BLaER1 treated with 17β-estradiol and CSF1 and Interleukin-3, amounts not matched to agents 10 nM and 100 nM (cell line): ENCODE measurements around the gene RAET1G.
A peak's percentile ranks its signal among the peaks of the same experiment; 100 is the strongest.
"Not testable (repeated sequence)": the region's sequence is repeated elsewhere in the genome, so short reads cannot be mapped to it uniquely, and the experiment has no call there.

ENCODE experiments used
- H3K27ac ChIP-seq, 11 experiments: shearing (Covaris generic); formaldehyde crosslinking; 2 replicates each; pipeline ENCODE4 v1.8.1; 2022
- H3K27me3 ChIP-seq, 11 experiments: shearing (Covaris generic); formaldehyde crosslinking; 2 replicates each; pipeline ENCODE4 v1.8.1; 2022
- H3K36me3 ChIP-seq, 11 experiments: shearing (Covaris generic); formaldehyde crosslinking; 2 replicates each; pipeline ENCODE4 v1.8.1; 2022
- H3K4me1 ChIP-seq, 10 experiments: shearing (Covaris generic); formaldehyde crosslinking; 2 replicates each; pipeline ENCODE4 v1.8.1; 2022
- H3K4me2 ChIP-seq, 11 experiments: shearing (Covaris generic); formaldehyde crosslinking; 2 replicates each; pipeline ENCODE4 v1.8.1; 2022
- H3K4me3 ChIP-seq, 10 experiments: shearing (Covaris generic); formaldehyde crosslinking; 2 replicates each; pipeline ENCODE4 v1.8.1; 2022
- H3K9ac ChIP-seq, 11 experiments: shearing (Covaris generic); formaldehyde crosslinking; 2 replicates each; pipeline ENCODE4 v1.8.1; 2022
- H3K9me3 ChIP-seq, 11 experiments: shearing (Covaris generic); formaldehyde crosslinking; replicated peaks in 1 of 11; 2 replicates each; pipeline ENCODE4 v1.8.1; 2022
- H4K20me1 ChIP-seq, 11 experiments: shearing (Covaris generic); formaldehyde crosslinking; 2 replicates each; pipeline ENCODE4 v1.8.1; 2022
- Cebpa-rat ChIP-seq, 11 experiments: shearing (Covaris generic); IDR thresholded peaks; 2 replicates each; pipeline ENCODE4 v1.8.1; 2022

The RAET1G gene

DNA sequence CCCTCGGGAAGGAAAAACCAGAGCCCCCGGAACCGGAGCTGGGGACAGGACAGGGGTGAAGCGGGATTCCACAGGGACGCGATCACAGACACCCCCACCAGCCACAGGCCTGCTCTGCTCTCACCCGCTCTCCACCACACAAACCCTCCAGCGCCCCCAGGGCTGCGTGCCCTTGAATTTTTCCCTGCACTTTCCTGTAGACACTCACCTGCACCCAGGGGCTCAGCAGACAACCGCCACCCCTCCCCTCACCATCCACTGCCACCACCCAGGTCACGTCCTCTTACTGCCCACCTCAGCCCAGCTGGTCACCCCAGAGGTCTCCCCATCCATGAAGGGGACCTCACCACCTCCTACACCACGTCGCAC is 19.5 kb upstream of the RAET1G start:
- peaks cover 0 to 13% (median 0%) of the 10 kb centered on the region in 11 experiments; a peak in 6 of 22 replicates for H3K9me3 ChIP-seq
- peaks cover 56 to 72% (median 67%) of the 10 kb centered on the region in 11 experiments for H3K27me3 ChIP-seq
- H3K27ac ChIP-seq = no peak overlapping the region
- peak overlapping the region; percentile 50 to 73 (median 64) for H3K4me3 ChIP-seq
- no peaks in the 10 kb centered on the region for H3K36me3 ChIP-seq
- H3K4me2 ChIP-seq = peak overlapping the region; percentile 84 to 98 (median 93)
- peaks cover 0 to 40% (median 18%) of the 10 kb centered on the region in 11 experiments; a peak in 14 of 22 replicates for H4K20me1 ChIP-seq
- peak overlapping the region in 4 of 11 experiments; percentile 44 to 58 (median 54); a peak in 6 of 22 replicates for H3K9ac ChIP-seq
- TF ChIP-seq Cebpa-rat (IDR thresholded peaks at IDR 0.05) = no peak
- H3K4me1 ChIP-seq = peaks cover 17 to 28% (median 21%) of the 10 kb centered on the region in 10 experiments

DNA sequence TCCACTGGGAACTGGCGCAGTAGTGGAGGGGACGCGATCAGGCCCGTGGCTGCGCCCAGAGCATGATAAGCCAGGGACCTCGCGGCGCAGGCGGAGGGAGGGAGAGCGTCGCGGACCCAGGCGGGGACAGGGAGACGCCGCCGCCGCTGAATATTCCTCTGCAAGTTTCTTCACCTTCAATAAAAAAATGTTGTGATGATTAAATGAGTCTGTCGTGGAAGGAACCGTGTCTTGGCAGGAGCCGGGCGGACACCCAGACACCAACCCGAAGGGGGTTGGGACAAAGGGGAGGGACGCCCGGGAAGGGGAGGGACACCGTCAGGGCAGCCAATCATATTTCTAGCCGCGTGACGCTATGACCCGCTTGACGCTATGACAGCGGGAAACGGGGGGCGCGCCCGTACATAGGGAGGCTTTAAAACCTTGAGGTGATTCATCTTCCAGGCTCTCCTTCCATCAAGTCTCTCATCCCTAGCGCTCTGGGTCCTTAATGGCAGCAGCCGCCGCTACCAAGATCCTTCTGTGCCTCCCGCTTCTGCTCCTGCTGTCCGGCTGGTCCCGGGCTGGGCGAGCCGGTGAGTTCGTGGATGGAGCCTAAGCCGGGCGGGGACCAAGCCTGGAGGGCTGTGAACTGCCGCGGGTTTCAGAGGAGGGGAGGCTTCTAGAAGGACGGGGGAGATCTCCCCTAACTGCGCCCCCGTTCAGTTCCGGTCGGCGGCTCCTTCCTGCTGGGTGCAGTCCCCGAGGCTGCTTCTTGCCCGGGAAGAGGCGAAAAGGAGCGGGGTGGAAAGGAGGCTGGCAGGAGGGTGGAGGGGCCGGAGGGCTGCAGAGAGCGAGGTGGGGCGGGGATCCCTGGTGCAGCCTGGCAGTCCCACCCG is 18.9 kb upstream of the RAET1G start, which contains the start of gene ULBP2:
Gene ULBP2, plus strand, starts transcription at position 432 of the 878 bp plus-strand sequence. Its CDS starts 59 bp downstream, at position 491.
- TF ChIP-seq Cebpa-rat (IDR thresholded peaks at IDR 0.05) = no peak
- Histone ChIP-seq H3K27ac (no peak within 1 kb of the TSS), H3K9ac (peak within 1 kb of the TSS in 10 of 11 experiments; percentile 16 to 65 (median 52); a peak in 15 of 22 replicates), H3K9me3 (peaks cover 0 to 13% (median 0%) of the 10 kb centered on the region in 11 experiments; a peak in 6 of 22 replicates), H3K27me3 (peaks cover 63 to 77% (median 73%) of the 10 kb centered on the region in 11 experiments), H3K4me1 (peaks cover 17 to 28% (median 21%) of the 10 kb centered on the region in 10 experiments), H3K36me3 (no peaks in the 10 kb centered on the region), H4K20me1 (peaks cover 0 to 42% (median 18%) of the 10 kb centered on the region in 11 experiments; a peak in 14 of 22 replicates), H3K4me3 (peak within 1 kb of the TSS; percentile 50 to 73 (median 64)), H3K4me2 (peak within 1 kb of the TSS; percentile 84 to 98 (median 93))

DNA sequence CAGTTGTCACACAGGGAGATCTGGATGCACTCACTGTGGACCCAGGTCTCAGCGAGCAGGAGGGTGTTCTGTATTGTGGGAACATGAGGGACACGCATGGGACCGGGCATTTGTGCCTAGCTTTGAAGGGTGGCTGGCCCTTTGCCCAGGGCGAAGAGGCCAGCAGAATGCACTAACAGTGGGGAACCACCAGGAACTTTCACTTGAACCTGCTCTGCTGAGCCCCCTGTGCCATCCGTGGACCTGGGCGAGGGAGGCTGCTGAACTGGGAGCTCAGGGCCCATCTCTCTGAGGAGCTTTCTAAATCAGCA is 17.7 kb upstream of the RAET1G start:
- TF ChIP-seq Cebpa-rat (IDR thresholded peaks at IDR 0.05) = no peak
- H3K27me3 ChIP-seq = peaks cover 71 to 85% (median 85%) of the 10 kb centered on the region in 11 experiments
- H3K36me3 ChIP-seq = no peaks in the 10 kb centered on the region

DNA sequence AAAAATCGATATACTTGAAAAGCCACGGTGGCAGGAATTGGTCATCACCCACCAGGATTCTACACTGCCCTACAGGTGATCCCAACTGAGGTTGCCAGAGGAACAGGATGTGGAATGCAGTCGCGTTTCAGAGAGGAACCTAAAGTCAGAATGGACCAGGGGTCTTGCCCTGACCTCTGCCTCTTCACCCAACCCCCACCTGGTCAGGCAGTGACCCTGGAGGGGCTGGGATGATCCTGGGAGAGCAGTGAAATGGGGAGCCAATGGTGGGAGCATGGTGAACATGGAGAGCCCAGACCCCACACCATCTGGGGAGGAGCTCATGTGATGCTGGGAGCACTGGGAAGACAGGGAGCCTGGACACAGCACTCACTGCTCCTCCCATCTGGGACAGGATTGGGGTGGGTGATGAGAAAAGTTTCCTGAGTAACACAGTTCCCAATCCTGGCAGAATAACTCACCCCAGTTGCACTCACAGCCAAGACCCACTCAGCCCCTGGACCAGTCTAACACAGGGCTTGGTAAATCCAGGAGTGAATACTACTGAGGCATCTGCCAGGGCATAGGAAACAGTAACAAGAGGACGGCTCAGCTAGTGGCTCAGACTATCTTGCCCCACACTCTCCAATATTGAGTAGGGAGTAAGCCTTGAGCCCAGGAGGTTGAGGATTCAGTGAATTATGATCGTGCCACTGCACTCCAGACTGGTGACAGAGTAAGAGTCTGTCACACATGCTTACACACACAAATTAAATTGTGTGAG is 17.2 kb upstream of the RAET1G start:
- no peak overlapping the region for H3K4me2 ChIP-seq
- H4K20me1 ChIP-seq = peaks cover 0 to 51% (median 25%) of the 10 kb centered on the region in 11 experiments; a peak in 14 of 22 replicates
- peaks cover 17 to 28% (median 21%) of the 10 kb centered on the region in 10 experiments for H3K4me1 ChIP-seq
- no peak overlapping the region for H3K27ac ChIP-seq
- H3K9ac ChIP-seq = no peak overlapping the region
- peaks cover 0 to 13% (median 0%) of the 10 kb centered on the region in 11 experiments; a peak in 6 of 22 replicates for H3K9me3 ChIP-seq
- H3K27me3 ChIP-seq = peaks cover 76 to 90% (median 90%) of the 10 kb centered on the region in 11 experiments
- no peaks in the 10 kb centered on the region for H3K36me3 ChIP-seq
- TF ChIP-seq Cebpa-rat (IDR thresholded peaks at IDR 0.05) = no peak
- H3K4me3 ChIP-seq = 0 out of 20 replicates have a peak overlapping the region, but pooled peaks of 1 of the 10 experiments have one; percentile 50

More for the DNA sequence above, 17.7 kb upstream of the RAET1G start:
- H3K4me3 ChIP-seq = peak overlapping the region in 1 of 10 experiments; percentile 50; a peak in 1 of 20 replicates
- peaks cover 17 to 28% (median 21%) of the 10 kb centered on the region in 10 experiments for H3K4me1 ChIP-seq
- H3K9me3 ChIP-seq = peaks cover 0 to 13% (median 0%) of the 10 kb centered on the region in 11 experiments; a peak in 6 of 22 replicates
- H3K27ac ChIP-seq = no peak overlapping the region
- peaks cover 0 to 50% (median 23%) of the 10 kb centered on the region in 11 experiments; a peak in 14 of 22 replicates for H4K20me1 ChIP-seq
- H3K9ac ChIP-seq = no peak overlapping the region
- no peak overlapping the region for H3K4me2 ChIP-seq

DNA sequence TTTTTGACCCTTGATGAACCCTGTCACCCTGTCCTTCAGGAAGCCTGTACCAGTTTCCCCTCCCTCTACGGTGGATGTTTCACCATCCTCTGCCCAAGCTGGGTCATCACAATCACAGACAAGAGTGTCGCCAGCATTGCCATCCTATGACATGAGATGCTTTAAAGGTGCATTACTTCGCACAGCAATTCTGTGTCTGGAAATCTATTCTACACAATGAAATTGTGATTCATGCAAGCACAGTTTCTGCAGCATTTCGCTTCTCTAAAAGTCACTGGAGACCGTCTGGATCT is 16.4 kb upstream of the RAET1G start:
- Histone ChIP-seq H3K4me3 (no peak overlapping the region), H3K27me3 (peaks cover 84 to 98% (median 98%) of the 10 kb centered on the region in 11 experiments), H3K36me3 (no peaks in the 10 kb centered on the region), H3K4me1 (peaks cover 17 to 28% (median 21%) of the 10 kb centered on the region in 10 experiments), H4K20me1 (peaks cover 0 to 51% (median 25%) of the 10 kb centered on the region in 11 experiments; a peak in 14 of 22 replicates), H3K4me2 (peak overlapping the region in 3 of 11 experiments; percentile 71 to 93 (median 78); a peak in 3 of 22 replicates), H3K9me3 (peaks cover 0 to 13% (median 0%) of the 10 kb centered on the region in 11 experiments; a peak in 6 of 22 replicates), H3K9ac (no peak overlapping the region), H3K27ac (no peak overlapping the region)
- no peak for TF ChIP-seq Cebpa-rat (IDR thresholded peaks at IDR 0.05)

DNA sequence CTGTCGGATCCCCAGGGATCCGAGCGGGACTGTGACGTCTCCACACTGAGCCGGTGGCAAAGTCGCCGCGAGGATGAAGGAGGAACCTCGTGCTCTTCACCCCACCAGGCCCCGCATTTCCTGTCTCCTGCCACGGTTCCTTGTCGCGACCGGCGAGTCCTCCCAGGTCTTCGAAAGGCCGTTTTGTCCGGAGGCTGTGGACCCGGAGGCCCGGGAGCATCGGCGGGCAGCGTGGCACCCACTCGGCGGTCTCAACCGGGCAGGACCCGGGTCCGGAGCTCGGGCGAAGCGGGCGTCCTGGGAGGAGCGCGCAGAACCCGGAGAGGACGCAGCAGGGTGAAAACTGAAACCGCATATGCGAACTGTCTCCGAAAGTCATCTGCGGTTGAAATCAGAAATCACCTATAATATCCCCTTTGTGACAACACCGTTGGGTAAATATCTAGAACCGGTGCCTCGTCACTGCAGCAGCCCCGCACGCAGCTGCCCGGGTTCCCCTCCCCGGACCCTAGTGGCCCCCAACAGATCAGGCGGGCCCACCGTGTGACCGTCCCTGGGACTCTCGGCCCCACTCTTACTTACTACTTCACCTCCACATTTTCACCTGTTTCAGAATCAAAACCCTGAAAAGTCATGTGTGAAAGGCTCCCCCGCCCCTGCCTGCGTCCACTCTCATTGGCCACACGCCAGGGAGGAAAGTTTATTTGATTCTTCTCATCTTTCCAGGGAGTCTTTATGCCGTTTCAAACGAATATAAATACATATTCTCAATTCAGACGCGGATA is 15.8 kb upstream of the RAET1G start:
- peak overlapping the region; percentile 4 to 59 (median 48); a peak in 19 of 20 replicates for H3K4me3 ChIP-seq
- H3K4me2 ChIP-seq = peak overlapping the region; percentile 36 to 93 (median 71)
- H3K4me1 ChIP-seq = peaks cover 17 to 28% (median 21%) of the 10 kb centered on the region in 10 experiments
- no peaks in the 10 kb centered on the region for H3K36me3 ChIP-seq
- TF ChIP-seq Cebpa-rat (IDR thresholded peaks at IDR 0.05) = no peak
- peaks cover 0 to 13% (median 0%) of the 10 kb centered on the region in 11 experiments; a peak in 6 of 22 replicates for H3K9me3 ChIP-seq
- H3K27me3 ChIP-seq = peaks cover 85 to 97% (median 95%) of the 10 kb centered on the region in 11 experiments
- H3K27ac ChIP-seq = no peak overlapping the region
- peaks cover 0 to 51% (median 25%) of the 10 kb centered on the region in 11 experiments; a peak in 14 of 22 replicates for H4K20me1 ChIP-seq
- H3K9ac ChIP-seq = no peak overlapping the region

DNA sequence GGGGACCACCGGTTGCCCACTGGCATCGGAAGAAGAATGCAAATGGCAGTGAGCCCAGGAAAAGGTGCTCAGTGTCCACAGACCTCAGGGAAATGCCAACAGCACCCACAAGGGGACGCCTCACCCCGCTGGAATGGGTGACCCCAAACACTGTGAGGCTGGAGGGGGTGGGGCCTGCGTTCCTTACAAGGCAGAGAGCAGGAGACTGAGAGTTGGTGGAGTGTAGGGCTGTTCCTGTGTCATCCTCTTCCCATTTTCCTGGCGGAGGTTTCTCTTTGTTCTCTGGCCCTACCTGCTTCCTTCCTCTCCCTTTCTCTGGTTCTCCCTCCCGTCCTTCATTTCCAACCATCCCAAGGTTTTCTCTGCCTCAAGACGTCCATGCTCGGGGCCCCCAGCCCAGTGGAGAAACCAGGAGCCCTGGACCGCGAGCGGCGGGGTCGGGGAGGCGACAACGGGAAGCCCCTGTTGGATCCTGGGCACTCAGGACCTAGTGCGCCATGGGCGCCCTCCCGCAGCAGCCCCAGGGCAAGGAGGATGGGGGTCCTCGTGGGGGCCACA is 15.2 kb upstream of the RAET1G start:
- not testable (repeated sequence) for H3K9ac ChIP-seq
- peaks cover 86 to 97% (median 95%) of the 10 kb centered on the region in 11 experiments for H3K27me3 ChIP-seq
- peaks cover 17 to 28% (median 21%) of the 10 kb centered on the region in 10 experiments for H3K4me1 ChIP-seq

More for the DNA sequence above, 15.2 kb upstream of the RAET1G start:
- Histone ChIP-seq H3K9me3 (peaks cover 0 to 13% (median 0%) of the 10 kb centered on the region in 11 experiments; a peak in 6 of 22 replicates), H4K20me1 (peaks cover 0 to 51% (median 25%) of the 10 kb centered on the region in 11 experiments; a peak in 14 of 22 replicates), H3K4me2 (peak overlapping the region; percentile 36 to 93 (median 71)), H3K4me3 (peak overlapping the region; percentile 4 to 59 (median 48); a peak in 17 of 20 replicates)
- not testable (repeated sequence) for H3K36me3 ChIP-seq, H3K27ac ChIP-seq
